ENCODE measurements around the gene EGLN3. TPM values are rescaled to one million over a fixed set of nuclear protein-coding genes. Genes with fewer than 3 reads are reported as not detected.

EGLN3 gene
- total RNA-seq, 1 donor = 0.86 TPM

DNA sequence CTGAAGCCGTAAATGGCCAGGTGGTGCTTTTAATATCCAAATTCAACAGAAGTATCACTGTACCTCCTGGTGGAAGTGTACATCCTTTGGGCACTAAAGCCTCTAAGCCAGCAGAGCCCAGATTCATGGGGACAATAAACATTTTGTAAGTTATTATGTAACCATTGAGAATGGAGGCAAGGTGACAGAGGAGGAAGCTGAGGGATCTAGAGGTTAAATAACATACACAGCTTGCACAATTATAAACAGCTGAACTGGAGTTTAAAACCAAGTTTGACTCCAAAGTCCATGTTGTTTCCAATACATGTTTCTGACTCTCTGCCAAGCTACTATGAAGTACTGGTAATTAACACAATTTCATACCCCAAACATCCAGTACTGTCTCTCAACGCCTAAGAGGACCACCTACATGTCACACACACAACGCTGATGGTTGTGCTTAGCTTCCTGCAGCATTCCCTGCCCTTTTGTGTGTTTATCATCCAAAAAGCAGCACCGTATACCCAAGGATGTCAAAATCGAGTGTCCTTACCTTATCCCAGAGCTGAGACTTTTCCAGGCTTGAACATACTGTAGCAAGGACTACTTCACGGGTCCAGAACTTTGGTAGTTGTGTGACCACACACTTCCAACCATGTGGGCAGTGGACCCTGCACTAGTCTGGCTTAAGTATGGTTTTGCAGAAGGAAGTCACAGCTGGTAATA, 41.3 kb downstream of the EGLN3 start:
- H3K4me3 ChIP-seq (ENCODE audit: low read depth, low read length) = no peak overlapping the region
- TF ChIP-seq, protein P1, sequence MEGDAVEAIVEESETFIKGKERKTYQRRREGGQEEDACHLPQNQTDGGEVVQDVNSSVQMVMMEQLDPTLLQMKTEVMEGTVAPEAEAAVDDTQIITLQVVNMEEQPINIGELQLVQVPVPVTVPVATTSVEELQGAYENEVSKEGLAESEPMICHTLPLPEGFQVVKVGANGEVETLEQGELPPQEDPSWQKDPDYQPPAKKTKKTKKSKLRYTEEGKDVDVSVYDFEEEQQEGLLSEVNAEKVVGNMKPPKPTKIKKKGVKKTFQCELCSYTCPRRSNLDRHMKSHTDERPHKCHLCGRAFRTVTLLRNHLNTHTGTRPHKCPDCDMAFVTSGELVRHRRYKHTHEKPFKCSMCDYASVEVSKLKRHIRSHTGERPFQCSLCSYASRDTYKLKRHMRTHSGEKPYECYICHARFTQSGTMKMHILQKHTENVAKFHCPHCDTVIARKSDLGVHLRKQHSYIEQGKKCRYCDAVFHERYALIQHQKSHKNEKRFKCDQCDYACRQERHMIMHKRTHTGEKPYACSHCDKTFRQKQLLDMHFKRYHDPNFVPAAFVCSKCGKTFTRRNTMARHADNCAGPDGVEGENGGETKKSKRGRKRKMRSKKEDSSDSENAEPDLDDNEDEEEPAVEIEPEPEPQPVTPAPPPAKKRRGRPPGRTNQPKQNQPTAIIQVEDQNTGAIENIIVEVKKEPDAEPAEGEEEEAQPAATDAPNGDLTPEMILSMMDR (IDR thresholded peaks at IDR 0.05; ENCODE audit: insufficient read depth, low read depth, low read length) = no peak
- no peak for DNase-seq (ENCODE audit: low read depth)

DNA sequence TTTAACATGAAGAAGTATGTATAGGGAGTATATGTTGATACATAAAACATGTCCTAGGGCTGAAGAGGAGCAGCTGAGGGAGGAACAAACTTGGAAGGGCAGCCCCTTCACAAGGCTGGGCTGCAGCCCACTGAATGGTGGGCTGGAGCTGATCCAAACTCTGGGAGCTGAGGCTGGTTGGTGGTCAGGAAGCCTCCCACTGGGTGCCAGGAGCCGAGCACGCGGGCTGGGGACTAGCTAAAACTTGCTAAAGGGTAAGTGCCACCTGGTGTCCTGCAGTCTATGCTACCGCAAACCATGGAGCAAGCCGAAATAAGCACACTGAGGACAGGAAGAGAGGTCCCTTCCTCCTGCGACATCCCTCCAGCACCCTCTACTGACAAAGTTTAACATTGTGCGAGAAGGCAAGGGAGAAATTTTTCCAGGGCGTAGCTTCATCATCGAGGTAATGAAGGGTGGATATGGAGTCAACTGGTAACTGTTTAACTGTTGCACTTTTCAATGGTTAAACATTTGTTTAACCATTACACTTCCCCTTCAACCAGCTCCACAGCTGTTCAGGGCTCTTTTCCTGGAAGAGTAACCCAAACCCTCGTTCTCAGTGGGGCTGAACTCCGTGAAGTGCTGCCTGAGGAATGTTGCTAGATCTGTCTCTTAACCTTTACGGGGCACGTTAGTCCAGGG, 42.2 kb downstream of the EGLN3 start:
- TF ChIP-seq, protein P1 (IDR thresholded peaks at IDR 0.05; ENCODE audit: insufficient read depth, low read depth, low read length) = peak; percentile 31
- no peak for DNase-seq (ENCODE audit: low read depth)
- no peak overlapping the region for H3K4me3 ChIP-seq (ENCODE audit: low read depth, low read length)

DNA sequence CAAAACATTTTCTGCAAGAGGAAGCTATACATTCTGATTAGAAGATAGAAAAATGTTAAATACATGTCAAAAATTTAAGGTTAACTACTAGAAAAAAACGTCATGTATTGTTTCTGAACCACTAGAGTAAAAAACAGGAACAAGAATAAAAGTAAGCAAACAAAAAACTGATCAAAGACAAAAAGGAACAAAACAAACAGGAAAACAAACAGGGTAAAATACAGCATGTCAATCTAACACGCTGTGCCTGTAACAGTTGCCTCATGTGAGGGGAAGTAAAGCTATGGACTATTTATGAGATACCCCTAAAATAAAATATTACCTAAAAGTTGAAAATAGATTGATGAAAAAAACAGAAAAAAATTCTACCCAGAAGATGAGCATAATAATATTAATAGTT, 43.9 kb downstream of the EGLN3 start:
- no peak for DNase-seq (ENCODE audit: low read depth)
- TF ChIP-seq, protein P1 (IDR thresholded peaks at IDR 0.05; ENCODE audit: insufficient read depth, low read depth, low read length) = no peak
- no peak overlapping the region for H3K4me3 ChIP-seq (ENCODE audit: low read depth, low read length)

DNA sequence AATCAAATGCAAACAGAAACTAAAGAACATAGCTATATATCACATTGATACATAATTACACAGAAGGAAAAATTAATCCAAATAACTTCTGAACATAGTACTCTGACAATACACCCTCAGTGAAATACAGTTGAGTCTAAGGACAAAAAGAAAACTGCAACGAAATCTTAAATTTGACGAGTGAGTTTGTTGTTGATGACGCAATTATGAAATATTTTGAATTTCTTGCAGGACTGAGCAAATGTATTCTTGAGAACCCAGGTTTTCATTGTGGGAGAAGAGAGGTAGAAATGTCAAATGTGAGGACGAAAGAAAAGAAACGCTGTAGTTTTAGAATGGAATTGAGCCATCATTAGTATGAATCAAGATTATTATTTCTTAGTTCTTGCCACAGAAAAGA, 46.3 kb downstream of the EGLN3 start:
- TF ChIP-seq, protein P1 (IDR thresholded peaks at IDR 0.05; ENCODE audit: insufficient read depth, low read depth, low read length) = no peak
- no peak for DNase-seq (ENCODE audit: low read depth)
- H3K4me3 ChIP-seq (ENCODE audit: low read depth, low read length) = no peak overlapping the region

DNA sequence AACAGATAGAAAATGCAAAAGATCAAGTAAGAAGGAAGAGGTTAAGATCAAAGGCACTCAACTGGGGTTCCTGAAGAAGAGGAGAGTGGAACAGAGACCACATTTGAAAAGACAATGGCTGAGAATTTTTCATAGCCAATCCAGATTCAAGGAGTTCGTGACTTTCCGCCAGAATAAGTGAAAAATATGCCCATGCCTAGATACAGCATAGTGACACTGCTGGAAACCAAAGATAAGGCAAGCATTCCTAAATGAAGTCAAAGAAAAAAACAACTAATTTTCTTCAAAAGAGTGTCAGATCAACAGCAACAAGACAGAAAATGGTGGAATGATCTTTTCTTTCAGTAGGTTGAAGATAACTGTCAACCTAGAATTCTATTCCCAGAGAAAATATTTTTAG, 47.5 kb downstream of the EGLN3 start:
- TF ChIP-seq, protein P1 (IDR thresholded peaks at IDR 0.05; ENCODE audit: insufficient read depth, low read depth, low read length) = no peak
- H3K4me3 ChIP-seq (ENCODE audit: low read depth, low read length) = no peak overlapping the region
- DNase-seq (ENCODE audit: low read depth) = no peak

DNA sequence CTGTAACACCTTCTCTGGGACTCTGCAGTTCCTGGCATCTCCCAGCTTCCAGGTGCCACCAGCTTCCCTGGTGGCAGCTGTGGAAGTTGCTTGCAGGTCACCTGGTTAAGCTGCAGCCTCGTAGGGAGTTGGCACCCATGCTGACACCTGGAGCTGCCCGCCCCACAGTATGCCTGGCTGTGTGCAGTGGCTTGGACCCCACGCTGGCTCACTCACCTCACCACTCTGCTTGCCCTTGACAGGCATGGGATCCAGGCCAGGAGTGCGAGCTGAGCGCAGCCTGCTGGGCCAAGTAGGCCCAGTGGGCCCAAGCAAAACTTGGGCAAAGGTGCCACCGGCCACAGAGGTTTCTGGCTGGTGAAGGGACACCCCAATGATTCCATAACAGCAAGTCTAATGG, 48.5 kb downstream of the EGLN3 start:
- no peak for DNase-seq (ENCODE audit: low read depth)
- TF ChIP-seq, protein P1 (IDR thresholded peaks at IDR 0.05; ENCODE audit: insufficient read depth, low read depth, low read length) = no peak
- H3K4me3 ChIP-seq (ENCODE audit: low read depth, low read length) = no peak overlapping the region

Measured in fibroblast of villous mesenchyme (primary cell).